GM18873 (cell line): ENCODE results near the gene NDUFS4.
"Not testable (repeated sequence)": the region's sequence is repeated elsewhere in the genome, so short reads cannot be mapped to it uniquely, and the experiment has no call there.

Source experiments
- ATAC-seq: cut with Tn5 transposase; IDR thresholded peaks from one replicate; pipeline ENCODE4 v1.9.1; 2021; ENCODE audit warnings: mild to moderate bottlenecking, moderate library complexity, moderate number of reproducible peaks; ENCODE audit not compliant: unreplicated experiment, low FRiP score

The NDUFS4 gene

GRCh38 chr5:53560506-53561191 lies at the start of gene NDUFS4:
TSS of gene NDUFS4 (plus strand) at chr5:53560639. CDS start at chr5:53560663, 24 bp downstream.
- ATAC-seq = peak; percentile 93

GRCh38 chr5:53512539-53512938 lies 47.9 kb upstream of the NDUFS4 start:
- ATAC-seq = no peak

GRCh38 chr5:53515988-53516387 lies 44.5 kb upstream of the NDUFS4 start:
- ATAC-seq = no peak

GRCh38 chr5:53520813-53521212 lies 39.6 kb upstream of the NDUFS4 start:
- no peak for ATAC-seq

- no peak for ATAC-seq
Measured at GRCh38 chr5:53537711-53538110, 22.7 kb upstream of the NDUFS4 start.

- ATAC-seq = not testable (repeated sequence)
Measured at GRCh38 chr5:53540739-53541138, 19.7 kb upstream of the NDUFS4 start.

- ATAC-seq = no peak
Measured at GRCh38 chr5:53541859-53542258, 18.6 kb upstream of the NDUFS4 start.

- no peak for ATAC-seq
Measured at GRCh38 chr5:53542926-53543325, 17.5 kb upstream of the NDUFS4 start.

GRCh38 chr5:53543401-53543800 lies 17.0 kb upstream of the NDUFS4 start:
- no peak for ATAC-seq

GRCh38 chr5:53545744-53546143 lies 14.7 kb upstream of the NDUFS4 start:
- ATAC-seq = no peak

- no peak for ATAC-seq
Measured at GRCh38 chr5:53547226-53547625, 13.2 kb upstream of the NDUFS4 start.

- ATAC-seq = not testable (repeated sequence)
Measured at GRCh38 chr5:53548501-53548900, 11.9 kb upstream of the NDUFS4 start.

- no peak for ATAC-seq
Measured at GRCh38 chr5:53549792-53550191, 10.6 kb upstream of the NDUFS4 start.

- ATAC-seq = no peak
Measured at GRCh38 chr5:53552561-53552960, 7.9 kb upstream of the NDUFS4 start.

- ATAC-seq = no peak
Measured at GRCh38 chr5:53554444-53554843, 6.0 kb upstream of the NDUFS4 start.

- ATAC-seq = no peak
Measured at GRCh38 chr5:53555160-53555559, 5.3 kb upstream of the NDUFS4 start.

GRCh38 chr5:53556001-53556400 lies 4.4 kb upstream of the NDUFS4 start:
- no peak for ATAC-seq

- no peak for ATAC-seq
Measured at GRCh38 chr5:53557386-53557785, 3.1 kb upstream of the NDUFS4 start.

- ATAC-seq = no peak
Measured at GRCh38 chr5:53558966-53559365, 1.5 kb upstream of the NDUFS4 start.

- peak; percentile 8 for ATAC-seq
Measured at GRCh38 chr5:53560028-53560427, 411 bp upstream of the NDUFS4 start.

GRCh38 chr5:53568401-53568800 lies 8.0 kb downstream of the NDUFS4 start:
- ATAC-seq = no peak

- ATAC-seq = no peak
Measured at GRCh38 chr5:53568871-53569270, 8.4 kb downstream of the NDUFS4 start.

GRCh38 chr5:53569453-53569852 lies 9.0 kb downstream of the NDUFS4 start:
- ATAC-seq = no peak
